ENCODE data around the gene NCKAP5. TPM values are rescaled to one million over a fixed set of nuclear protein-coding genes. Genes with fewer than 3 reads are reported as not detected.
"Not testable (repeated sequence)": the region's sequence is repeated elsewhere in the genome, so short reads cannot be mapped to it uniquely, and the experiment has no call there.

The NCKAP5 gene
- total RNA-seq, 1 donor: not detected

- no peak for DNase-seq (ENCODE audit: low read depth in 2 of 3, low spot score in 2 of 3)
Measured at GRCh38 chr2:132720393-132720792, 847.9 kb downstream of the NCKAP5 start.

- DNase-seq (ENCODE audit: low read depth in 2 of 3, low spot score in 2 of 3): no peak
Measured at GRCh38 chr2:132719480-132719879, 848.8 kb downstream of the NCKAP5 start.

GRCh38 chr2:132716954-132717353 is 851.3 kb downstream of the NCKAP5 start:
- DNase-seq (ENCODE audit: low read depth in 2 of 3, low spot score in 2 of 3): no peak

- DNase-seq (ENCODE audit: low read depth in 2 of 3, low spot score in 2 of 3): no peak
Measured at GRCh38 chr2:132715386-132716351, 852.6 kb downstream of the NCKAP5 start.

GRCh38 chr2:132703396-132703795 is 864.9 kb downstream of the NCKAP5 start:
- DNase-seq (ENCODE audit: low read depth in 2 of 3, low spot score in 2 of 3): no peak

- no peak for DNase-seq (ENCODE audit: low read depth in 2 of 3, low spot score in 2 of 3)
Measured at GRCh38 chr2:132701810-132702209, 866.5 kb downstream of the NCKAP5 start.

GRCh38 chr2:132699802-132700201 is 868.5 kb downstream of the NCKAP5 start:
- DNase-seq (ENCODE audit: low read depth in 2 of 3, low spot score in 2 of 3): not testable (repeated sequence)

- not testable (repeated sequence) for DNase-seq (ENCODE audit: low read depth in 2 of 3, low spot score in 2 of 3)
Measured at GRCh38 chr2:132698347-132698746, 869.9 kb downstream of the NCKAP5 start.

GRCh38 chr2:132697556-132698205 is 870.6 kb downstream of the NCKAP5 start:
- no peak for DNase-seq (ENCODE audit: low read depth in 2 of 3, low spot score in 2 of 3)

- DNase-seq (ENCODE audit: low read depth in 2 of 3, low spot score in 2 of 3): no peak
Measured at GRCh38 chr2:132692816-132693215, 875.4 kb downstream of the NCKAP5 start.

GRCh38 chr2:132691556-132691955 is 876.7 kb downstream of the NCKAP5 start:
- DNase-seq (ENCODE audit: low read depth in 2 of 3, low spot score in 2 of 3): no peak

- no peak for DNase-seq (ENCODE audit: low read depth in 2 of 3, low spot score in 2 of 3)
Measured at GRCh38 chr2:132690664-132691303, 877.5 kb downstream of the NCKAP5 start.

- no peak for DNase-seq (ENCODE audit: low read depth in 2 of 3, low spot score in 2 of 3)
Measured at GRCh38 chr2:132681766-132682165, 886.5 kb downstream of the NCKAP5 start.

- no peak for DNase-seq (ENCODE audit: low read depth in 2 of 3, low spot score in 2 of 3)
Measured at GRCh38 chr2:132680544-132680943, 887.7 kb downstream of the NCKAP5 start.

- no peak for DNase-seq (ENCODE audit: low read depth in 2 of 3, low spot score in 2 of 3)
Measured at GRCh38 chr2:132678483-132678882, 889.8 kb downstream of the NCKAP5 start.

GRCh38 chr2:132677661-132678060 is 890.6 kb downstream of the NCKAP5 start:
- no peak for DNase-seq (ENCODE audit: low read depth in 2 of 3, low spot score in 2 of 3)

- no peak for DNase-seq (ENCODE audit: low read depth in 2 of 3, low spot score in 2 of 3)
Measured at GRCh38 chr2:132676999-132677398, 891.3 kb downstream of the NCKAP5 start.

GRCh38 chr2:132671151-132671835 is 897.0 kb downstream of the NCKAP5 start:
- DNase-seq (ENCODE audit: low read depth in 2 of 3, low spot score in 2 of 3): no peak

GRCh38 chr2:132670496-132671150 is 897.6 kb downstream of the NCKAP5 start:
- DNase-seq (ENCODE audit: low read depth in 2 of 3, low spot score in 2 of 3): peak in 1 of 3 donors; percentile 31

- no peak for DNase-seq (ENCODE audit: low read depth in 2 of 3, low spot score in 2 of 3)
Measured at GRCh38 chr2:132669908-132670495, 898.3 kb downstream of the NCKAP5 start, which contains the start of gene LYPD1. TSS of gene LYPD1 (minus strand) at chr2:132670205. CDS start at chr2:132669932, 273 bp downstream.
